ENCODE results near the gene C5orf47.
"Not testable (repeated sequence)": the region's sequence is repeated elsewhere in the genome, so short reads cannot be mapped to it uniquely, and the experiment has no call there.

C5orf47 gene

GRCh38 chr5:173970878-173971650 is 17.9 kb upstream of the C5orf47 start:
- DNase-seq, result no peak

- no peak for DNase-seq
These were observed 17.2 kb upstream of the C5orf47 start for GRCh38 chr5:173971681-173972345.

- DNase-seq, result no peak
These were observed 16.4 kb upstream of the C5orf47 start for GRCh38 chr5:173972607-173972924.

GRCh38 chr5:173972925-173973615 is 15.9 kb upstream of the C5orf47 start:
- peak; percentile 63 to 69 for DNase-seq

GRCh38 chr5:173973616-173973969 is 15.4 kb upstream of the C5orf47 start:
- DNase-seq, result no peak

- no peak for DNase-seq
These were observed 14.2 kb upstream of the C5orf47 start for GRCh38 chr5:173974688-173975239.

GRCh38 chr5:173981185-173981761 is 7.7 kb upstream of the C5orf47 start:
- DNase-seq, result no peak

GRCh38 chr5:173984218-173984617 is 4.8 kb upstream of the C5orf47 start:
- no peak for DNase-seq

- DNase-seq, result no peak
These were observed 587 bp downstream of the C5orf47 start for GRCh38 chr5:173989432-173990082.

GRCh38 chr5:173997331-173997730 is 8.4 kb downstream of the C5orf47 start:
- DNase-seq, result no peak

- DNase-seq, result no peak
These were observed 9.6 kb downstream of the C5orf47 start for GRCh38 chr5:173998531-173998930.

GRCh38 chr5:174000076-174000475 is 11.1 kb downstream of the C5orf47 start:
- DNase-seq, result no peak

GRCh38 chr5:174003795-174004194 is 14.8 kb downstream of the C5orf47 start:
- no peak for DNase-seq

GRCh38 chr5:174008922-174009321 is 20.0 kb downstream of the C5orf47 start:
- no peak for DNase-seq

GRCh38 chr5:174010365-174010764 is 21.4 kb downstream of the C5orf47 start:
- DNase-seq, result no peak

GRCh38 chr5:174011441-174011840 is 22.5 kb downstream of the C5orf47 start:
- no peak for DNase-seq

GRCh38 chr5:174020069-174020927 is 31.3 kb downstream of the C5orf47 start:
- not testable (repeated sequence) for DNase-seq

- DNase-seq, result no peak
These were observed 31.9 kb downstream of the C5orf47 start for GRCh38 chr5:174020928-174021304.

GRCh38 chr5:174022384-174023095 is 33.6 kb downstream of the C5orf47 start:
- DNase-seq, result no peak

GRCh38 chr5:174030286-174030685 is 41.3 kb downstream of the C5orf47 start:
- no peak for DNase-seq
